Psoas muscle (tissue), 8 donors: ENCODE measurements around the gene CDK17. TPM values are rescaled to one million over a fixed set of nuclear protein-coding genes. Genes with fewer than 3 reads are reported as not detected.
"Not testable (repeated sequence)": the region's sequence is repeated elsewhere in the genome, so short reads cannot be mapped to it uniquely, and the experiment has no call there.

Source experiments
- ATAC-seq, 4 donors: fragments of 200-7000 bp; cut with Tn5 transposase; one replicate each; pipeline ENCODE4 v1.9.1; 2020; ENCODE audit warnings: moderate library complexity in 3 of 4, mild to moderate bottlenecking in 2 of 4
- DNase-seq, 2 donors: peaks; one replicate each; pipeline ENCODE4 v3.0.0-alpha.2; 2020
- H3K27ac ChIP-seq: fragments of 200-600 bp; one replicate; pipeline ENCODE4 v1.8.0; 2022
- H3K27me3 ChIP-seq, 3 donors: fragments of 200-600 bp in 1 of 3; one replicate each; pipeline versions ENCODE4 v1.6.1 to v1.8.0; 2013 to 2022; ENCODE audit warnings: low read length in 2 of 3, mild to moderate bottlenecking in 2 of 3, moderate library complexity in 1 of 3; ENCODE audit not compliant: insufficient read depth in 3 of 3
- H3K36me3 ChIP-seq, 2 donors: fragments of 200-600 bp in 1 of 2; one replicate each; pipeline versions ENCODE4 v1.6.1 to v1.8.0; 2013 to 2022; ENCODE audit warnings: low read depth in 1 of 2, mild to moderate bottlenecking in 1 of 2, moderate library complexity in 1 of 2; ENCODE audit not compliant: insufficient read depth in 1 of 2
- H3K4me1 ChIP-seq: fragments of 200-600 bp; one replicate; pipeline ENCODE4 v1.8.0; 2022
- H3K4me3 ChIP-seq: fragments of 200-600 bp; one replicate; pipeline ENCODE4 v1.8.0; 2022; ENCODE audit warnings: mild to moderate bottlenecking
- H3K9me3 ChIP-seq: fragments of 200-600 bp; one replicate; pipeline ENCODE4 v1.8.0; 2022
- WGBS, 3 donors: extraction: QIAGEN DNeasy Blood & Tissue Kit; methylation state at CpG; one replicate each; pipeline versions ENCODE4 v1.1.6 to v1.1.7; 2013; 5-methylcytosine and 5-hydroxymethylcytosine counted together
- intact Hi-C, 2 donors: fragments of 100-400 bp; cut with DNase I; formaldehyde crosslinking; loops; one replicate each; pipeline versions ENCODE4 v1.11.0 to v1.14.2; 2022
- polyA plus RNA-seq, 3 donors: library from polyadenylated mRNA; stranded (reverse); fragments of 200-250 nt; gene quantifications; one replicate each; pipeline ENCODE4 v1.2.3, GENCODE V29; 2013
- total RNA-seq, 4 donors: library from RNA; stranded (reverse); fragmentation: NEBNext Ultra II Directional in 2 of 4; extraction: Animal tissue kit (Norgen Biotek cat#: 25700) in 2 of 4; gene quantifications; one replicate each; pipeline versions ENCODE4 v1.2.1 to v1.2.4, GENCODE V29; 2021 to 2023
- TF ChIP-seq, protein P1 (sequence below): fragments of 200-600 bp; IDR thresholded peaks from one replicate; pipeline ENCODE4 v1.8.0; 2022; ENCODE audit warnings: antibody characterized with exemption
- donor health status: healthy with polysubstance abuse.
- donor health status: DM: no; HTN: no; CAD: no; lungs with moderate emphysema.
- donor health status: Bipolar disorder and iron deficiency.
- donor health status: healthy.
- donor health status: DM: yes; HTN: yes; CAD: no.
- donor health status: DM: no; HTN: no; CAD: no.
- donor health status: DM: no; HTN: no; CAD: no.
- donor health status: DM: yes; HTN: yes; CAD: no.

Gene CDK17
- total and polyA plus RNA-seq, 7 donors = 7.2 to 21.4 (median 13.3) TPM

DNA sequence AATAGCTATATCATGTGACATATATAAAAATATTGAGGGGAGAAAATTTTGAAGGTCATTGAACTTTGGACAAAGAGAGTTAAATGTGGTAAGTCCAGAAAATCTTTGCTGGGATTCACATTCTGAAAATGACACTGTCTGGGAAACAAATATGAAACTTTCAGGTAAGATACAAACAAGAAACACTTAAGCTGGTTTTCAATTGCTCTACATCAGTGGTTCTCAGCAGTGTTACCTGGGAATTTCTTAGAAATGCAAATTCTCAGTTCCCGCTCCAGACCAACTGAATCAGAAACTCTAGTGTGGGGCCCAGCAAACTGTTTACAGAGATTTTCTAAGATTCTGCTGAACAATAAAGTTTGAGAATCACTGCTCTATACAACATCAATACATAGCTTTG is 3.6 kb upstream of the CDK17 start:
- H3K9me3 ChIP-seq = no peaks in the 10 kb centered on the region

GRCh38 chr12:96402522-96402921 is 2.3 kb upstream of the CDK17 start:
- not testable (repeated sequence) for ATAC-seq, H3K36me3 ChIP-seq, H3K27ac ChIP-seq, H3K4me3 ChIP-seq, H3K9me3 ChIP-seq, DNase-seq, H3K27me3 ChIP-seq
- peaks cover 13% of the 10 kb centered on the region for H3K4me1 ChIP-seq
- WGBS, 3 donors = 92 to 98% (median 96%) methylated on average over 8 of the region's 8 CpGs
- intact Hi-C loops = loop anchor here (5.0 to 10.0 kb wide), 4 partner anchors 112 to 548 kb away; partner anchors contain the start of genes LTA4H (in 1 of the 2) and SNRPF (in 1 of the 2)

More for the DNA sequence above, 3.6 kb upstream of the CDK17 start:
- Histone ChIP-seq H3K4me3 (no peak overlapping the region), H3K4me1 (no peaks in the 10 kb centered on the region), H3K27ac (no peak overlapping the region), H3K36me3 (no peaks in the 10 kb centered on the region), H3K27me3 (no peaks in the 10 kb centered on the region)
- DNase-seq = no peak
- TF ChIP-seq, protein P1, sequence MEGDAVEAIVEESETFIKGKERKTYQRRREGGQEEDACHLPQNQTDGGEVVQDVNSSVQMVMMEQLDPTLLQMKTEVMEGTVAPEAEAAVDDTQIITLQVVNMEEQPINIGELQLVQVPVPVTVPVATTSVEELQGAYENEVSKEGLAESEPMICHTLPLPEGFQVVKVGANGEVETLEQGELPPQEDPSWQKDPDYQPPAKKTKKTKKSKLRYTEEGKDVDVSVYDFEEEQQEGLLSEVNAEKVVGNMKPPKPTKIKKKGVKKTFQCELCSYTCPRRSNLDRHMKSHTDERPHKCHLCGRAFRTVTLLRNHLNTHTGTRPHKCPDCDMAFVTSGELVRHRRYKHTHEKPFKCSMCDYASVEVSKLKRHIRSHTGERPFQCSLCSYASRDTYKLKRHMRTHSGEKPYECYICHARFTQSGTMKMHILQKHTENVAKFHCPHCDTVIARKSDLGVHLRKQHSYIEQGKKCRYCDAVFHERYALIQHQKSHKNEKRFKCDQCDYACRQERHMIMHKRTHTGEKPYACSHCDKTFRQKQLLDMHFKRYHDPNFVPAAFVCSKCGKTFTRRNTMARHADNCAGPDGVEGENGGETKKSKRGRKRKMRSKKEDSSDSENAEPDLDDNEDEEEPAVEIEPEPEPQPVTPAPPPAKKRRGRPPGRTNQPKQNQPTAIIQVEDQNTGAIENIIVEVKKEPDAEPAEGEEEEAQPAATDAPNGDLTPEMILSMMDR = no peak
- no peak for ATAC-seq
- intact Hi-C loops = loop anchor here (5.0 to 10.0 kb wide), 4 partner anchors 111 to 549 kb away; partner anchors contain the start of genes LTA4H (in 1 of the 2) and SNRPF (in 1 of the 2)
- 97 to 100% (median 97%) methylated on average over 1 of the region's 1 CpG for WGBS, 3 donors

- WGBS, 3 donors = 89 to 93% (median 91%) methylated on average over 6 of the region's 6 CpGs
These were observed 1.8 kb upstream of the CDK17 start for GRCh38 chr12:96402061-96402460.

GRCh38 chr12:96401076-96401871 is 1.0 kb upstream of the CDK17 start:
- Histone ChIP-seq H3K36me3 (no peaks in the 10 kb centered on the region), H3K4me1 (peaks cover 21% of the 10 kb centered on the region), H3K9me3 (no peaks in the 10 kb centered on the region), H3K27ac (peak overlapping the region; percentile 98), H3K4me3 (peak overlapping the region; percentile 94), H3K27me3 (no peaks in the 10 kb centered on the region)
- no peak for ATAC-seq
- intact Hi-C loops = loop anchor here (5.0 to 10.0 kb wide), 4 partner anchors 114 to 546 kb away; partner anchors contain the start of genes LTA4H (in 1 of the 2) and SNRPF (in 1 of the 2)
- TF ChIP-seq, protein P1 = peak; percentile 39
- no peak for DNase-seq
- 14 to 17% (median 14%) methylated on average over 18 of the region's 18 CpGs for WGBS, 3 donors

More at GRCh38 chr12:96402061-96402460, 1.8 kb upstream of the CDK17 start:
- no peaks in the 10 kb centered on the region for H3K27me3 ChIP-seq
- no peak overlapping the region for H3K4me3 ChIP-seq
- peaks cover 17% of the 10 kb centered on the region for H3K4me1 ChIP-seq
- TF ChIP-seq, protein P1 = no peak
- ATAC-seq = no peak
- H3K9me3 ChIP-seq = no peaks in the 10 kb centered on the region
- DNase-seq = no peak
- intact Hi-C loops = loop anchor here (5.0 to 10.0 kb wide), 4 partner anchors 113 to 547 kb away; partner anchors contain the start of genes LTA4H (in 1 of the 2) and SNRPF (in 1 of the 2)
- peak overlapping the region; percentile 98 for H3K27ac ChIP-seq
- H3K36me3 ChIP-seq = no peaks in the 10 kb centered on the region

GRCh38 chr12:96400631-96401075 is 414 bp upstream of the CDK17 start:
- 0 to 2% (median 0%) methylated on average over 9 to 20 of the region's 20 CpGs for WGBS, 3 donors
- ATAC-seq (peak; percentile 14 to 34 (median 21)), DNase-seq (no peak)
- Histone ChIP-seq H3K9me3 (no peaks in the 10 kb centered on the region), H3K4me1 (peaks cover 25% of the 10 kb centered on the region), H3K36me3 (no peaks in the 10 kb centered on the region), H3K27ac (peak overlapping the region; percentile 98), H3K4me3 (peak overlapping the region; percentile 94), H3K27me3 (no peaks in the 10 kb centered on the region)
- intact Hi-C loops = loop anchor here (5.0 to 10.0 kb wide), 4 partner anchors 114 to 546 kb away; partner anchors contain the start of genes LTA4H (in 1 of the 2) and SNRPF (in 1 of the 2)
- TF ChIP-seq, protein P1 = no peak
